Adipocyte (in vitro differentiated cells): Measurements from ENCODE around the gene MED17.
A peak's percentile ranks its signal among the peaks of the same experiment; 100 is the strongest.

ENCODE experiments used
- DNase-seq: peaks from one replicate; pipeline ENCODE4 v3.0.0-alpha.2; 2015; ENCODE audit warnings: low read depth
- H3K27me3 ChIP-seq: replicated peaks from 2 replicates; pipeline ENCODE4 v1.7.0; 2013; ENCODE audit warnings: mild to moderate bottlenecking, low read length, moderate library complexity; ENCODE audit not compliant: control insufficient read depth, insufficient read depth
- H3K36me3 ChIP-seq: 2 replicates; pipeline ENCODE4 v1.7.0; 2013; ENCODE audit warnings: low read length, mild to moderate bottlenecking, moderate library complexity; ENCODE audit not compliant: control insufficient read depth, insufficient read depth, severe bottlenecking
- H3K4me1 ChIP-seq: 2 replicates; pipeline ENCODE4 v1.7.0; 2013; ENCODE audit warnings: mild to moderate bottlenecking, low read length, moderate library complexity; ENCODE audit not compliant: control insufficient read depth, insufficient read depth
- H3K4me3 ChIP-seq: 2 replicates; pipeline ENCODE4 v1.7.0; 2013; ENCODE audit warnings: mild to moderate bottlenecking, low read length, moderate library complexity
- H3K9ac ChIP-seq: 2 replicates; pipeline ENCODE4 v1.7.0; 2013; ENCODE audit warnings: mild to moderate bottlenecking, low read length, moderate library complexity
- H3K9me3 ChIP-seq: 2 replicates; pipeline ENCODE4 v1.7.0; 2013; ENCODE audit warnings: mild to moderate bottlenecking, low read length, moderate library complexity; ENCODE audit not compliant: control insufficient read depth

MED17 gene

GRCh38 chr11:93784145-93784934 lies at the start of gene MED17:
TSS of gene MED17 (plus strand) at chr11:93784282. CDS start at chr11:93784514, 232 bp downstream.
- Histone ChIP-seq H3K9ac (peak within 1 kb of the TSS; percentile 99), H3K36me3 (peaks cover 16% of the 10 kb centered on the region), H3K4me1 (peaks cover 26% of the 10 kb centered on the region), H3K27me3 (no peaks in the 10 kb centered on the region), H3K4me3 (peak within 1 kb of the TSS; percentile 87), H3K9me3 (no peaks in the 10 kb centered on the region)
- DNase-seq: peak; percentile 98

GRCh38 chr11:93734427-93735222 lies 49.5 kb upstream of the MED17 start:
- Histone ChIP-seq H3K4me1 (peaks cover 63% of the 10 kb centered on the region), H3K27me3 (no peaks in the 10 kb centered on the region), H3K9ac (peak overlapping the region; percentile 32), H3K4me3 (peak overlapping the region; percentile 42), H3K9me3 (no peaks in the 10 kb centered on the region), H3K36me3 (peaks cover 100% of the 10 kb centered on the region)
- DNase-seq: no peak

DNA sequence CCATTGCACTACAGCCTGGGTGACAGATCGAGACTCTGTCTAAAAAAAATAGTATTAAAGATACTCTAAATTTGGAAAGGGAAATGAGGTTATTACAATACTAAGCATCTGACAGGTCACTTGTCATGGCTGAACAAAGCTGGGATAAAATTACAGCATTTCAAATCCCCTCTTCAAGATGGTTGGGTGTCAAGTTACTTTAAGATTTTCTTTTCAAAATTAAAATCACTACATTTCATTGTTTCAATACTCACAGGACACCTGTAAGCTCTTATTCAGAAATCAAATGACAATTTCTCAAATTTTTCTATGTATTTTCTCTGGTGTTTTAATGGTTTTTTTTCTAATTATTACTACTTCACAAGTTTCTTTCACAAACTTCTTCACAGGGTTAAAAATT lies 48.5 kb upstream of the MED17 start:
- no peaks in the 10 kb centered on the region for H3K9me3 ChIP-seq
- H3K9ac ChIP-seq: peak overlapping the region; percentile 50
- DNase-seq: no peak
- H3K36me3 ChIP-seq: peaks cover 91% of the 10 kb centered on the region
- peaks cover 63% of the 10 kb centered on the region for H3K4me1 ChIP-seq
- no peaks in the 10 kb centered on the region for H3K27me3 ChIP-seq
- peak overlapping the region; percentile 98 for H3K4me3 ChIP-seq

GRCh38 chr11:93736129-93736528 lies 48.0 kb upstream of the MED17 start:
- peak; percentile 69 for DNase-seq
- Histone ChIP-seq H3K36me3 (peaks cover 86% of the 10 kb centered on the region), H3K4me3 (peak overlapping the region; percentile 98)

DNA sequence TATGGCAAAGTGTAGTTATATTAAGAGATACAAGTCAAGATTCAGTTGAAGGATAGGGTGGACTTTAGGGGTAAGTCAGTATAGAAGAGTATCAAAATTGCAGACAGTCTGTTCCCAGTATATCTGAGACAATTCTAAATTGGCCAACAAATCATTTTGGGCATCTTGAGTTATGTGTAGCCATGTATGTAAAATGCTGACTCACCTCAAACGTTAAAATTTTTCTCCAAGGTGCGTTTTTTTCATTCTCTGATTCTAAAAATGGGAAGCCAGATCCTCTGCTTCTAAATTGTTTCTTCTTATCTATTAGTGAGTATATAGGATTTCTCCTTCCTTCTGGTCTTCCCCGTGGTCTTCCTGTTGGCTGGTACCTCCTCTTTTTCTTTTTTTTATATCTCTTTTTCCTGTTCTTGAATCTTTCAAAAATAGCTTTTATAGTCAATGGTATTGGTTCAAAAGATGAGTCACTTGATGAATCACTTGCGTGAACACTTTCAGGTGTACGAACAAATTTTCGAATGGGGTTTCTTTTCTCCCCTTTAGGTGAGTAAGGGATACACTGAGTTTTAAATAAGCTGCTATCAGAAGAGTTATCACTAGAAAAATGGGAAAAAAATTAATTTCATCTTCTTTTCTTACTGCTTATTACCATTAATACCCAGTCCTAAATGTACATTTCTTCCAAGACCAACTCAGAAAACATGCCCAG lies 46.0 kb upstream of the MED17 start:
- DNase-seq: no peak

More at GRCh38 chr11:93736129-93736528, 48.0 kb upstream of the MED17 start:
- Histone ChIP-seq H3K4me1 (peaks cover 63% of the 10 kb centered on the region), H3K9me3 (no peaks in the 10 kb centered on the region), H3K27me3 (no peaks in the 10 kb centered on the region), H3K9ac (peak overlapping the region; percentile 50)

GRCh38 chr11:93738647-93739081 lies 45.4 kb upstream of the MED17 start:
- Histone ChIP-seq H3K4me1 (peaks cover 59% of the 10 kb centered on the region), H3K9me3 (no peaks in the 10 kb centered on the region), H3K27me3 (no peaks in the 10 kb centered on the region), H3K9ac (peak overlapping the region; percentile 100), H3K4me3 (peak overlapping the region; percentile 98), H3K36me3 (peaks cover 65% of the 10 kb centered on the region)
- no peak for DNase-seq

More for the DNA sequence above, 46.0 kb upstream of the MED17 start:
- Histone ChIP-seq H3K36me3 (peaks cover 67% of the 10 kb centered on the region), H3K9ac (peak overlapping the region; percentile 100), H3K9me3 (no peaks in the 10 kb centered on the region), H3K4me1 (peaks cover 63% of the 10 kb centered on the region), H3K4me3 (peak overlapping the region; percentile 98), H3K27me3 (no peaks in the 10 kb centered on the region)

- peak; percentile 44 for DNase-seq
- Histone ChIP-seq H3K9ac (peak overlapping the region; percentile 100), H3K9me3 (no peaks in the 10 kb centered on the region), H3K4me1 (peaks cover 45% of the 10 kb centered on the region), H3K4me3 (peak overlapping the region; percentile 98), H3K27me3 (no peaks in the 10 kb centered on the region), H3K36me3 (peaks cover 53% of the 10 kb centered on the region)
These were observed 43.9 kb upstream of the MED17 start for GRCh38 chr11:93740031-93740729.

- DNase-seq: peak; percentile 85
- peak overlapping the region; percentile 100 for H3K9ac ChIP-seq
- H3K36me3 ChIP-seq: peaks cover 48% of the 10 kb centered on the region
- H3K4me3 ChIP-seq: peak overlapping the region; percentile 98
- peaks cover 39% of the 10 kb centered on the region for H3K4me1 ChIP-seq
- no peaks in the 10 kb centered on the region for H3K9me3 ChIP-seq
- no peaks in the 10 kb centered on the region for H3K27me3 ChIP-seq
These were observed 43.4 kb upstream of the MED17 start for GRCh38 chr11:93740730-93741093.

DNA sequence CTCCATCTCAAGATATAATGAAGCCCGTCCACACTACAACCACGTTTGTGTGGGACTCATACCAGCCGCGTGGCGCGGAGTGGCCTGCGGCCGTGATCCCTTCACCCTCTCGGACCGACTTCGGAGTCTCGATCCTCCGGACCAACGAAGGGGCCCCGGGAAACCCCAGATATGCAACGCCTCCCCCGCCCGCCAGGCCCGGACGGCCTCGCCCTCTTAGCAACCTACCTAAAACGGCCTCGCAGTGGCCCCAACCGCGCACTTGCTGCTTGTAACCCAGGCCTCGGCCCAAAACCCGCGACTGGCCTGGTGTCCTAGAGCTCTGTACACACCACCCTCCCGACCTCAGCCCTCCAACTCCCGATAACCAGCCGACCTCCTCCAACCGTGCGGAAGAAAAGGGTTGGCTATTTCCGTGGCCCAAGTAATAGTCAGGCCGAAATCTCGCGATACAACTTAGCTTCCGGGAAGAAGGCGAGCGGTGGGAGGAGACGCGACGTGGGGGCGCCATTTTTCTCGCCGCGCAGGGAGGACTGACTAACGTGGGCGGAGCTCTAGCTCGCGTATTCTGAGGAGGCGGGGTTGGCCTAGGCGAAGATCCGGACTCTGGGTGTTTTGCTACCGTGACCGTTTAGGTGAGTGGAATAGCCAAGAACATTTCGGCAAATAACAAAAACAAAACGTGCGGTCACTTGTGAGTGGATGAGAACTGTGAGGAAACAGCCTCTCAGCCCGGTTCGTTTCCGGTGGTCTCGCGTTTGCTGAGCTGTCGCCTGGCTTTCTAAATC lies 42.8 kb upstream of the MED17 start, which contains the start of the genes C11orf54 and TAF1D:
Gene C11orf54, plus strand, starts transcription at position 579 of the 788 bp plus-strand sequence. CDS start 5,722 bp downstream, outside the sequence.
Gene TAF1D, minus strand, starts transcription at position 402 of the 788 bp plus-strand sequence. CDS start 2,191 bp downstream, outside the sequence.
- peak; percentile 100 for DNase-seq
- H3K27me3 ChIP-seq: no peaks in the 10 kb centered on the region
- H3K4me3 ChIP-seq: peak within 1 kb of the TSS; percentile 98
- H3K36me3 ChIP-seq: peaks cover 42% of the 10 kb centered on the region
- H3K9ac ChIP-seq: peak within 1 kb of the TSS; percentile 100
- H3K4me1 ChIP-seq: peaks cover 34% of the 10 kb centered on the region
- no peaks in the 10 kb centered on the region for H3K9me3 ChIP-seq

DNA sequence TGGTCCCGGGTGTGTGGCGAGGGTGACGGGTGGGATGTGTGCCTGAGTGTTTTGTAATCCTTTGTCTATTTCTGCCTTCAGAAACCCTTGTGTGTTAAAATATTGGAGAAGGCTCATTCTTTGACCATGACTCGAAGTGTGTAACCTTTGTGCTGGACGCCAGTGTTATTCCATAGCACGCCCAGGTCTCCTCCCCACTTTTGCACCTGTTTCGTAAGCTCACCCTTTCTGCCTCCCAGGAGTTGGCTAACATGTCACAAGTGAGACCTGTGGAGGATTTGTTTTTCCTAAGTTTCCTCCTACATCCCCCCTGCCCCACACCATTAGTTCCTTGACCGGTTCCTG lies 42.2 kb upstream of the MED17 start:
- no peak for DNase-seq
- Histone ChIP-seq H3K36me3 (peaks cover 37% of the 10 kb centered on the region), H3K4me3 (peak overlapping the region; percentile 98), H3K4me1 (peaks cover 28% of the 10 kb centered on the region), H3K9ac (peak overlapping the region; percentile 100), H3K27me3 (no peaks in the 10 kb centered on the region), H3K9me3 (no peaks in the 10 kb centered on the region)
